Neural progenitor cell (in vitro differentiated cells): ENCODE measurements around the gene IPO8.

Source experiments
- EZH2 ChIP-seq: fragments of 200-600 bp; sonication (generic); IDR thresholded peaks from 2 replicates; pipeline ENCODE4 v1.6.1; 2017; ENCODE audit warnings: antibody characterized with exemption, mild to moderate bottlenecking, moderate library complexity
- EZH2phosphoT487 ChIP-seq: fragments of 200-600 bp; sonication (generic); IDR thresholded peaks from 2 replicates; pipeline ENCODE4 v1.6.1; 2017; ENCODE audit warnings: antibody characterized with exemption
- TF ChIP-seq, protein P1 (sequence below): fragments of 200-600 bp; sonication (generic); IDR thresholded peaks from 2 replicates; pipeline ENCODE4 v1.5.1; 2017; ENCODE audit warnings: antibody characterized with exemption, mild to moderate bottlenecking

DNA sequence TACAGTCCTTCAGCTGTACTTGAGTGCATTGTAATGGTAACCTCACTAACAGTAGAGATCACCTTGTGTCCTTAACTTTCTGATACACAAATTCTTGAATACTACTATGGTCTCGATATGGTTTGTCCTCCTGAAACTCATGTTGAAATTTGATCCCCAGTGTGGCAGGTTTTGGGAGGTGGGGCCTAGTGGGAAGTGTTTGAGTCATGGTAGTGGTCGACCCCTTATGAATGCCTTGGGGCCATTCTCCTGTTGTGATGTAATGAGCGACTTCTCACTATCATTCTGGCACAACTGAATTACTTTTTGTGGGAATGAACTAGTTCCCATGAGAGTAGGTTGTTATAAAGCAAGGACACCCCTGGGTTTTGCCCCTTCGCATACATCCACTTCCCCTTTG, 52.3 kb downstream of the IPO8 start:
- TF ChIP-seq, protein P1, sequence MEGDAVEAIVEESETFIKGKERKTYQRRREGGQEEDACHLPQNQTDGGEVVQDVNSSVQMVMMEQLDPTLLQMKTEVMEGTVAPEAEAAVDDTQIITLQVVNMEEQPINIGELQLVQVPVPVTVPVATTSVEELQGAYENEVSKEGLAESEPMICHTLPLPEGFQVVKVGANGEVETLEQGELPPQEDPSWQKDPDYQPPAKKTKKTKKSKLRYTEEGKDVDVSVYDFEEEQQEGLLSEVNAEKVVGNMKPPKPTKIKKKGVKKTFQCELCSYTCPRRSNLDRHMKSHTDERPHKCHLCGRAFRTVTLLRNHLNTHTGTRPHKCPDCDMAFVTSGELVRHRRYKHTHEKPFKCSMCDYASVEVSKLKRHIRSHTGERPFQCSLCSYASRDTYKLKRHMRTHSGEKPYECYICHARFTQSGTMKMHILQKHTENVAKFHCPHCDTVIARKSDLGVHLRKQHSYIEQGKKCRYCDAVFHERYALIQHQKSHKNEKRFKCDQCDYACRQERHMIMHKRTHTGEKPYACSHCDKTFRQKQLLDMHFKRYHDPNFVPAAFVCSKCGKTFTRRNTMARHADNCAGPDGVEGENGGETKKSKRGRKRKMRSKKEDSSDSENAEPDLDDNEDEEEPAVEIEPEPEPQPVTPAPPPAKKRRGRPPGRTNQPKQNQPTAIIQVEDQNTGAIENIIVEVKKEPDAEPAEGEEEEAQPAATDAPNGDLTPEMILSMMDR = no peak
- no peak for TF ChIP-seq EZH2
- TF ChIP-seq EZH2phosphoT487 = no peak
